ENCODE results near the gene TMEM72. TPM values are rescaled to one million over a fixed set of nuclear protein-coding genes. Genes with fewer than 3 reads are reported as not detected.
A peak's percentile ranks its signal among the peaks of the same experiment; 100 is the strongest.

TMEM72 gene
- total RNA-seq, 2 experiments from 2014 or later: not detected

- Mint-ChIP-seq H3K4me1 (peaks cover 15% of the 10 kb centered on the region), H3K36me3 (ENCODE audit: low read depth) (peaks cover 8% of the 10 kb centered on the region), H3K27me3 (no peaks in the 10 kb centered on the region), H3K27ac (no peak overlapping the region), H3K4me3 (peak overlapping the region; percentile 58), H3K9me3 (no peaks in the 10 kb centered on the region)
- DNase-seq: no peak
- ChIA-PET POLR2A (interaction anchor here (0.9 to 1.8 kb wide), 2 partner anchors 8 to 14 kb away, joined by 3 to 4 read pairs; no protein-coding TSS in a partner anchor), CTCF (interaction anchor here (1.0 kb wide), 1 partner anchor 16 kb away, joined by 3 read pairs; no protein-coding TSS in a partner anchor)
Observed at GRCh38 chr10:44960088-44960460, 48.9 kb downstream of the TMEM72 start.

GRCh38 chr10:44960482-44961229 lies 49.5 kb downstream of the TMEM72 start:
- peaks cover 8% of the 10 kb centered on the region for H3K36me3 Mint-ChIP-seq (ENCODE audit: low read depth)
- no peak overlapping the region for H3K27ac Mint-ChIP-seq
- peak overlapping the region; percentile 58 for H3K4me3 Mint-ChIP-seq
- ChIA-PET CTCF (no interaction called here), POLR2A (no interaction called here)
- H3K4me1 Mint-ChIP-seq: peaks cover 15% of the 10 kb centered on the region
- no peaks in the 10 kb centered on the region for H3K27me3 Mint-ChIP-seq
- DNase-seq: no peak
- H3K9me3 Mint-ChIP-seq: no peaks in the 10 kb centered on the region

GRCh38 chr10:44961230-44961571 lies 50.1 kb downstream of the TMEM72 start:
- POLR2A ChIA-PET: no interaction called here
- Mint-ChIP-seq H3K4me3 (no peak overlapping the region), H3K36me3 (ENCODE audit: low read depth) (peaks cover 6% of the 10 kb centered on the region), H3K4me1 (peaks cover 19% of the 10 kb centered on the region), H3K27me3 (no peaks in the 10 kb centered on the region), H3K9me3 (no peaks in the 10 kb centered on the region), H3K27ac (no peak overlapping the region)
- no peak for DNase-seq
- CTCF ChIA-PET: no interaction called here

GRCh38 chr10:44961931-44962750 lies 51.0 kb downstream of the TMEM72 start:
- H3K27ac Mint-ChIP-seq: no peak overlapping the region
- no peak overlapping the region for H3K4me3 Mint-ChIP-seq
- CTCF ChIA-PET: interaction anchor here (0.6 kb wide), 1 partner anchor 12 kb away, joined by 3 read pairs; no protein-coding TSS in a partner anchor
- no peaks in the 10 kb centered on the region for H3K36me3 Mint-ChIP-seq (ENCODE audit: low read depth)
- H3K4me1 Mint-ChIP-seq: peaks cover 22% of the 10 kb centered on the region
- DNase-seq: peak; percentile 11
- H3K27me3 Mint-ChIP-seq: no peaks in the 10 kb centered on the region
- H3K9me3 Mint-ChIP-seq: no peaks in the 10 kb centered on the region
- POLR2A ChIA-PET: interaction anchor here (1.2 kb wide), 1 partner anchor 20 kb away, joined by 3 read pairs; no protein-coding TSS in a partner anchor

GRCh38 chr10:44962870-44963738 lies 52.0 kb downstream of the TMEM72 start:
- Mint-ChIP-seq H3K4me3 (no peak overlapping the region), H3K4me1 (peaks cover 23% of the 10 kb centered on the region), H3K27me3 (no peaks in the 10 kb centered on the region), H3K9me3 (no peaks in the 10 kb centered on the region), H3K27ac (no peak overlapping the region), H3K36me3 (ENCODE audit: low read depth) (no peaks in the 10 kb centered on the region)
- peak; percentile 8 for DNase-seq
- CTCF ChIA-PET: interaction anchor here (0.6 kb wide), 1 partner anchor 11 kb away, joined by 3 read pairs; no protein-coding TSS in a partner anchor
- POLR2A ChIA-PET: interaction anchor here (1.2 to 2.6 kb wide), 2 partner anchors 11 to 21 kb away, joined by 3 to 7 read pairs; no protein-coding TSS in a partner anchor

- POLR2A ChIA-PET: interaction anchor here (1.2 to 2.6 kb wide), 2 partner anchors 10 to 22 kb away, joined by 3 to 7 read pairs; no protein-coding TSS in a partner anchor
- Mint-ChIP-seq H3K27me3 (no peaks in the 10 kb centered on the region), H3K9me3 (no peaks in the 10 kb centered on the region), H3K36me3 (ENCODE audit: low read depth) (no peaks in the 10 kb centered on the region), H3K4me3 (no peak overlapping the region), H3K27ac (no peak overlapping the region), H3K4me1 (peaks cover 23% of the 10 kb centered on the region)
- CTCF ChIA-PET: interaction anchor here (1.3 kb wide), 1 partner anchor 10 kb away, joined by 4 read pairs; no protein-coding TSS in a partner anchor
- peak; percentile 12 for DNase-seq
Observed at GRCh38 chr10:44963772-44964633, 52.9 kb downstream of the TMEM72 start.

- POLR2A ChIA-PET: interaction anchor here (2.6 kb wide), 1 partner anchor 9 kb away, joined by 7 read pairs; no protein-coding TSS in a partner anchor
- H3K9me3 Mint-ChIP-seq: no peaks in the 10 kb centered on the region
- peaks cover 26% of the 10 kb centered on the region for H3K4me1 Mint-ChIP-seq
- no peak for DNase-seq
- H3K4me3 Mint-ChIP-seq: no peak overlapping the region
- H3K36me3 Mint-ChIP-seq (ENCODE audit: low read depth): no peaks in the 10 kb centered on the region
- H3K27me3 Mint-ChIP-seq: no peaks in the 10 kb centered on the region
- CTCF ChIA-PET: interaction anchor here (1.3 kb wide), 1 partner anchor 9 kb away, joined by 4 read pairs; no protein-coding TSS in a partner anchor
- no peak overlapping the region for H3K27ac Mint-ChIP-seq
Observed at GRCh38 chr10:44965104-44965503, 54.0 kb downstream of the TMEM72 start.

GRCh38 chr10:44965651-44966097 lies 54.5 kb downstream of the TMEM72 start:
- H3K4me1 Mint-ChIP-seq: peaks cover 24% of the 10 kb centered on the region
- no peaks in the 10 kb centered on the region for H3K36me3 Mint-ChIP-seq (ENCODE audit: low read depth)
- POLR2A ChIA-PET: interaction anchor here (1.1 to 2.6 kb wide), 2 partner anchors 8 to 30 kb away, joined by 3 to 7 read pairs; no protein-coding TSS in a partner anchor
- CTCF ChIA-PET: interaction anchor here (1.2 to 2.1 kb wide), 2 partner anchors 15 to 32 kb away, joined by 3 to 9 read pairs; no protein-coding TSS in a partner anchor
- no peaks in the 10 kb centered on the region for H3K9me3 Mint-ChIP-seq
- no peak overlapping the region for H3K27ac Mint-ChIP-seq
- no peaks in the 10 kb centered on the region for H3K27me3 Mint-ChIP-seq
- no peak for DNase-seq
- H3K4me3 Mint-ChIP-seq: no peak overlapping the region

- CTCF ChIA-PET: interaction anchor here (1.2 to 2.1 kb wide), 2 partner anchors 14 to 33 kb away, joined by 3 to 9 read pairs; no protein-coding TSS in a partner anchor
- peaks cover 24% of the 10 kb centered on the region for H3K4me1 Mint-ChIP-seq
- H3K9me3 Mint-ChIP-seq: no peaks in the 10 kb centered on the region
- DNase-seq: no peak
- H3K36me3 Mint-ChIP-seq (ENCODE audit: low read depth): no peaks in the 10 kb centered on the region
- no peak overlapping the region for H3K4me3 Mint-ChIP-seq
- H3K27ac Mint-ChIP-seq: no peak overlapping the region
- POLR2A ChIA-PET: interaction anchor here (1.1 to 2.6 kb wide), 2 partner anchors 7 to 29 kb away, joined by 3 to 7 read pairs; no protein-coding TSS in a partner anchor
- H3K27me3 Mint-ChIP-seq: no peaks in the 10 kb centered on the region
Observed at GRCh38 chr10:44966129-44966815, 55.1 kb downstream of the TMEM72 start.

- DNase-seq: no peak
- no peaks in the 10 kb centered on the region for H3K27me3 Mint-ChIP-seq
- POLR2A ChIA-PET: interaction anchor here (1.0 to 1.1 kb wide), 2 partner anchors 12 to 29 kb away, joined by 3 read pairs; no protein-coding TSS in a partner anchor
- no peak overlapping the region for H3K27ac Mint-ChIP-seq
- H3K9me3 Mint-ChIP-seq: no peaks in the 10 kb centered on the region
- peaks cover 24% of the 10 kb centered on the region for H3K4me1 Mint-ChIP-seq
- H3K4me3 Mint-ChIP-seq: no peak overlapping the region
- CTCF ChIA-PET: interaction anchor here (1.1 to 2.1 kb wide), 3 partner anchors 13 to 34 kb away, joined by 3 to 9 read pairs (median 3); no protein-coding TSS in a partner anchor
- no peaks in the 10 kb centered on the region for H3K36me3 Mint-ChIP-seq (ENCODE audit: low read depth)
Observed at GRCh38 chr10:44966816-44967509, 55.8 kb downstream of the TMEM72 start.

All from activated CD4-positive, alpha-beta memory T cell treated with anti-CD3 and anti-CD28 coated beads, Interleukin-2, amount 10 ng/mL, durations not matched to agents 7 days and 5 days (primary cell).